Subcutaneous adipose tissue (tissue), 4 donors: Measurements from ENCODE around the gene MORN2. TPM values are rescaled to one million over a fixed set of nuclear protein-coding genes. Genes with fewer than 3 reads are reported as not detected.

ENCODE experiments used
- CTCF ChIP-seq: fragments of 450-650 bp; IDR thresholded peaks from one replicate; pipeline ENCODE4 v1.5.1; 2016; ENCODE audit warnings: low read depth, mild to moderate bottlenecking, control low read depth, antibody characterized with exemption, moderate library complexity
- total RNA-seq, 4 donors: library from RNA; depleted of rRNA; stranded (reverse); fragments of >200 nt; gene quantifications; one replicate each; pipeline ENCODE4 v1.1.0, GENCODE V29; 2016

Gene MORN2
- 10 to 100 TPM in 2 of 4 donors, 1 to 10 TPM in 2; 7.5 to 17.8 (median 10.3) TPM for total RNA-seq

GRCh38 chr2:38875576-38876367, at the start of gene MORN2, which contains the start of gene DHX57:
Gene MORN2, plus strand, starts transcription at chr2:38875976.
Gene DHX57, minus strand, starts transcription at chr2:38875934. Its CDS starts 7,529 bp downstream, at chr2:38868405.
- TF ChIP-seq CTCF = no peak

- no peak for TF ChIP-seq CTCF
Measured at GRCh38 chr2:38828460-38828859, 47.3 kb upstream of the MORN2 start.

- no peak for TF ChIP-seq CTCF
Measured at GRCh38 chr2:38829971-38830370, 45.8 kb upstream of the MORN2 start.

- no peak for TF ChIP-seq CTCF
Measured at GRCh38 chr2:38830526-38831159, 45.1 kb upstream of the MORN2 start.

GRCh38 chr2:38835015-38835601, 40.7 kb upstream of the MORN2 start:
- TF ChIP-seq CTCF = no peak

- TF ChIP-seq CTCF = no peak
Measured at GRCh38 chr2:38835990-38836389, 39.8 kb upstream of the MORN2 start.

GRCh38 chr2:38836791-38837190, 39.0 kb upstream of the MORN2 start:
- TF ChIP-seq CTCF = no peak
